GM12878 (cell line): ENCODE data around the gene WDR18. TPM values are rescaled to one million over a fixed set of nuclear protein-coding genes. Genes with fewer than 3 reads are reported as not detected.

Experiments
- ATAC-seq: fragments of 200-7000 bp; cut with Tn5 transposase; 3 replicates; pipeline ENCODE4 v1.9.1; 2020; ENCODE audit warnings: mild to moderate bottlenecking, moderate library complexity
- BruUV-seq: library from RNA; stranded (reverse); fragments of 400-500 nt; replicated peaks from 2 replicates; lab custom pipeline; 2021; lab: Mats Ljungman, UMichigan
- CTCF ChIA-PET: fragments of 300-600 bp; sonication (Branson Sonifier 250); formaldehyde crosslinking; extraction: SDS; loops from one replicate; lab custom pipeline; 2021; ENCODE audit warnings: inconsistent platforms; lab: Yijun Ruan, JAX
- POLR2A ChIA-PET: fragments of 350-600 bp; formaldehyde crosslinking; extraction: SDS; loops from one replicate; lab custom pipeline; 2021; ENCODE audit warnings: inconsistent platforms; lab: Charles Lee
- RAD21 ChIA-PET: fragments of 300-600 bp; sonication (Branson Sonifier 250); formaldehyde crosslinking; loops from one replicate; lab custom pipeline; 2023; ENCODE audit warnings: antibody characterized with exemption; ENCODE audit not compliant: unreplicated experiment; lab: Charles Lee
- SMC1A ChIA-PET: fragments of 300-600 bp; sonication (Branson Sonifier 250); formaldehyde crosslinking; loops from one replicate; lab custom pipeline; 2023; ENCODE audit not compliant: unreplicated experiment, uncharacterized antibody; lab: Charles Lee
- DNase-seq: peaks from one replicate; pipeline ENCODE4 v3.0.0-alpha.2; 2011; ENCODE audit warnings: low read depth, low spot score
- FAIRE-seq: peaks from 3 replicates; lab custom pipeline; 2011; peaks lifted over from hg19 to GRCh38; lab: Jason Lieb, UNC
- H2AFZ ChIP-seq: 2 replicates; pipeline ENCODE4 v1.6.0; 2011; ENCODE audit warnings: low read depth, low read length, control low read depth; ENCODE audit not compliant: control insufficient read depth
- H3K27ac ChIP-seq: 2 replicates; pipeline ENCODE4 v1.5.1; 2011; ENCODE audit warnings: control low read depth; ENCODE audit not compliant: control insufficient read depth, insufficient read depth
- H3K27me3 ChIP-seq, 2 experiments: replicated peaks in 1 of 2; 2 replicates each; pipeline versions ENCODE4 v1.6.0 to v1.6.1; 2011; ENCODE audit warnings: low read length in 1 of 2; ENCODE audit not compliant: control insufficient read depth in 2 of 2, insufficient read depth in 2 of 2
- H3K36me3 ChIP-seq, 2 experiments: 2 replicates each; pipeline ENCODE4 v1.5.1; 2011; ENCODE audit warnings: low read length in 1 of 2; ENCODE audit not compliant: control insufficient read depth in 2 of 2, insufficient read depth in 2 of 2
- H3K4me1 ChIP-seq: 2 replicates; pipeline ENCODE4 v1.6.1; 2011; ENCODE audit warnings: mild to moderate bottlenecking, low read length, moderate library complexity, mixed read lengths; ENCODE audit not compliant: control insufficient read depth, insufficient read depth
- H3K4me2 ChIP-seq: 2 replicates; pipeline ENCODE4 v1.6.0; 2011; ENCODE audit warnings: control low read depth; ENCODE audit not compliant: control insufficient read depth, insufficient read depth
- H3K4me3 ChIP-seq: fragments of 200-600 bp; sonication (generic); 2 replicates; pipeline ENCODE4 v1.5.1; 2016
- H3K79me2 ChIP-seq: 2 replicates; pipeline ENCODE4 v1.6.0; 2011; ENCODE audit warnings: low read length; ENCODE audit not compliant: control insufficient read depth, insufficient read depth
- H3K9ac ChIP-seq: 2 replicates; pipeline ENCODE4 v1.8.0; 2011; ENCODE audit warnings: low read length, control low read depth, mixed read lengths; ENCODE audit not compliant: control insufficient read depth, insufficient read depth
- H3K9me3 ChIP-seq: replicated peaks from 3 replicates; pipeline ENCODE4 v1.5.1; 2011; ENCODE audit warnings: mild to moderate bottlenecking, low read length; ENCODE audit not compliant: control insufficient read depth, insufficient read depth
- H4K20me1 ChIP-seq: 2 replicates; pipeline ENCODE4 v1.6.0; 2011; ENCODE audit not compliant: control insufficient read depth, insufficient read depth
- ATF7 ChIP-seq: fragments of 450-650 bp; IDR thresholded peaks from 2 replicates; pipeline ENCODE4 v1.6.1; 2016; ENCODE audit warnings: low read depth, mild to moderate bottlenecking
- BHLHE40 ChIP-seq, 2 experiments: fragments of 450-650 bp in 1 of 2; IDR thresholded peaks; 2 replicates each; pipeline ENCODE4 v1.6.1; 2011 to 2017; ENCODE audit warnings: low read depth in 2 of 2, borderline replicate concordance in 1 of 2, improper control_type of control experiment in 1 of 2, low read length in 1 of 2, mild to moderate bottlenecking in 1 of 2
- BMI1 ChIP-seq: fragments of 450-650 bp; IDR thresholded peaks from 2 replicates; pipeline ENCODE4 v1.6.1; 2016; ENCODE audit warnings: mild to moderate bottlenecking, moderate library complexity, borderline replicate concordance
- FOS ChIP-seq: IDR thresholded peaks from 3 replicates; pipeline ENCODE4 v1.6.1; 2011; ENCODE audit warnings: borderline replicate concordance; ENCODE audit not compliant: insufficient read length; ENCODE audit errors: extremely low read depth
- KLF5 ChIP-seq: fragments of 450-650 bp; IDR thresholded peaks from 2 replicates; pipeline ENCODE4 v1.6.1; 2014; ENCODE audit warnings: mild to moderate bottlenecking; ENCODE audit not compliant: partially characterized antibody
- MTA3 ChIP-seq: IDR thresholded peaks from 2 replicates; pipeline ENCODE4 v1.6.1; 2012; ENCODE audit warnings: low read length, inconsistent platforms, borderline replicate concordance
- NFYB ChIP-seq: IDR thresholded peaks from 2 replicates; pipeline ENCODE4 v1.6.1; 2011; ENCODE audit warnings: low read depth, mild to moderate bottlenecking, low read length, improper control_type of control experiment, moderate library complexity; ENCODE audit not compliant: insufficient read depth
- PAX5 ChIP-seq: IDR thresholded peaks from 2 replicates; pipeline ENCODE4 v1.6.1; 2011; ENCODE audit warnings: low read depth, low read length, borderline replicate concordance
- SIN3A ChIP-seq: IDR thresholded peaks from 2 replicates; pipeline ENCODE4 v1.6.1; 2012; ENCODE audit warnings: low read depth, low read length, improper control_type of control experiment
- SMC3 ChIP-seq: IDR thresholded peaks from 2 replicates; pipeline ENCODE4 v1.6.1; 2011; ENCODE audit warnings: low read length, improper control_type of control experiment, borderline replicate concordance
- SREBF1 ChIP-seq: IDR thresholded peaks from 2 replicates; pipeline ENCODE4 v1.6.1; 2012; ENCODE audit warnings: mild to moderate bottlenecking, low read length
- YBX1 ChIP-seq: fragments of 450-650 bp; IDR thresholded peaks from 2 replicates; pipeline ENCODE4 v1.6.1; 2016; ENCODE audit warnings: antibody characterized with exemption
- ZNF24 ChIP-seq: fragments of 450-650 bp; IDR thresholded peaks from 2 replicates; pipeline ENCODE4 v1.6.1; 2017; ENCODE audit warnings: antibody characterized with exemption, mild to moderate bottlenecking
- WGBS: methylation state at CpG from one replicate; pipeline ENCODE4 v1.1.6; 2016; ENCODE audit warnings: low lambda C conversion rate; ENCODE audit not compliant: insufficient replicate concordance, insufficient coverage; ENCODE audit errors: missing lambda C conversion rate; 5-methylcytosine and 5-hydroxymethylcytosine counted together
- in situ Hi-C: fragments of 300-500 bp; cut with MboI; formaldehyde crosslinking; loops from 9 replicates; pipeline ENCODE4 v1.14.3; 2018; ENCODE audit warnings: mixed read lengths
- intact Hi-C: fragments of 100-400 bp; cut with micrococcal nuclease; formaldehyde crosslinking; loops from one replicate; pipeline ENCODE4 v1.14.2; 2022; ENCODE audit not compliant: unreplicated experiment
- polyA plus RNA-seq, 11 experiments: library from polyadenylated mRNA; depleted of rRNA in 4 of 11; unstranded in 6 of 11; stranded (reverse) in 5 of 11; fragments of >200 nt; fragmentation: Nextera tagmentation in 4 of 11; fragmentation: Illumina TruSeq in 1 of 11; extraction: Ambion mirVana in 4 of 11; extraction: Trizol in 1 of 11; gene quantifications; 1 replicate in 1 of 11; 2 replicates in 10 of 11; pipeline versions ENCODE4 v1.2.1 to v1.2.3, GENCODE V29; 2011 to 2016; ENCODE audit warnings: inconsistent platforms in 2 of 11, missing spikeins in 2 of 11, low read depth in 1 of 11
- total RNA-seq, 4 experiments: library from RNA; depleted of rRNA in 3 of 4; stranded (reverse); fragments of >200 nt in 3 of 4; fragmentation: Illumina TruSeq in 1 of 4; extraction: Trizol in 1 of 4; gene quantifications; 2 replicates each; pipeline versions ENCODE4 v1.2.1 to v1.2.3, GENCODE V29; 2013 to 2021
- TF ChIP-seq, protein P1 (sequence below): fragments of 450-650 bp; IDR thresholded peaks from 2 replicates; pipeline ENCODE4 v1.6.1; 2016; ENCODE audit warnings: mild to moderate bottlenecking
- TF ChIP-seq, protein P2 (sequence below): fragments of 150-350 bp; IDR thresholded peaks from 2 replicates; pipeline ENCODE4 v1.6.1; 2016; ENCODE audit warnings: low read depth, low read length
- TF ChIP-seq, protein P3 (sequence below): IDR thresholded peaks from 2 replicates; pipeline ENCODE4 v1.6.1; 2011; ENCODE audit warnings: borderline replicate concordance, low read depth, mild to moderate bottlenecking, moderate library complexity, low read length; ENCODE audit not compliant: insufficient read depth, poor library complexity, severe bottlenecking

Gene WDR18
- total and polyA plus RNA-seq, 10 of the 15 experiments (the other 5 are each of a cell fraction or from before 2014, with no cell fraction given) = 3.0 to 206 (median 62.3) TPM

DNA sequence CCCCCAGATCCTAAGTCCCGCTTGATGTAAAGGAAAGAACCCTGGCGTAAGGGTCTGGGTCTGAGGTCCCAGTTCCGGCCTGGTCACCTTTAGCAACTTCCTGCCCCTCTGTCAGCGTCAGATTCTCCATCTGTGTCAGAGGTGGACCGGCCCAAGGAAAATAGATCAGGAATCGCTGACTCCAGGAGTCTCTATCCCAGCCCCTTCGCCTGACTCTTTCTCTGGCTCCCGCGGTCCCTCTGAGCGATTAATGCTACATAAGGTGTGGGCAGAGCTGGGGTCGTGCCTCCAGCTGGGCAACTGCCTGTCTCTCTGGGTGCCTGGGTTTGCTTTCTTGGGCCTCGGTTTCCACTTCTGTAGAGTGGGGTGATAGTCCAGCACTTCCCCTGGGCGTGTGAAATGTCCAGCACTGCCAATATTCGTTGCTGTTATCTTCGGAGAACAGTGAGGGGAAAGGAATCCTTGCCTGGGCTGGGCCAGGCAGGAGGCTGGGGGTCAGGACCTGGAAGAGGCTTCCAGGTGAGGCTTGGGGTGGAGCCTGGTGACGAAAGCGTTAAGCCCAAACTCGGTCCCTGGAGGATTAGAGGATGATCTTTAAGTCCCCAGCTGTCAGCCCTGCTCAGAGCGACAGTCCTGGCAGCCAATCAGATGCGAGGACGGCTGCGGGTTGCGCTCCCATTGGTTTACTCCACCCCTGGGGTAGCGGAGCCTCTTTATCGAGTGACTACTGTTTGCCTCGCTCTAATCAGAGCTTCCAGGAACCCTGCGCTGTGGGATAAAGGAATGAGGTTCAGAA, 56.5 kb downstream of the WDR18 start:
- SMC1A ChIA-PET = interaction anchor here (0.9 to 5.9 kb wide), 4 partner anchors 12 to 93 kb away, joined by 3 to 22 read pairs (median 6); partner anchors contain the start of gene CNN2
- BruUV-seq = no TSS peak
- POLR2A ChIA-PET = interaction anchor here (0.8 to 6.3 kb wide), 9 partner anchors 8 to 146 kb away, joined by 3 to 83 read pairs (median 6); partner anchors contain the start of genes ARHGAP45, CNN2 and RNU6-2
- CTCF ChIA-PET = interaction anchor here (0.8 to 2.3 kb wide), 8 partner anchors 17 to 204 kb away, joined by 3 to 10 read pairs (median 3); no protein-coding TSS in a partner anchor
- FAIRE-seq (peak; percentile 99), DNase-seq (peak; percentile 84), ATAC-seq (peak; percentile 75)
- RAD21 ChIA-PET = interaction anchor here (0.8 to 4.5 kb wide), 9 partner anchors 12 to 73 kb away, joined by 3 to 39 read pairs (median 4); partner anchors contain the start of genes ARHGAP45 and CNN2
- Histone ChIP-seq H3K27ac (peak overlapping the region; percentile 36), H3K79me2 (peaks cover 3% of the 10 kb centered on the region; the same call in 1 of the 2 replicates), H3K4me2 (peak overlapping the region; percentile 73), H3K4me1 (peaks cover 38% of the 10 kb centered on the region), H3K9ac (peak overlapping the region; percentile 81), H3K9me3 (no peaks in the 10 kb centered on the region; the same call in 2 of the 3 replicates), H4K20me1 (no peaks in the 10 kb centered on the region), H3K36me3 (peaks cover 7 to 8% of the 10 kb centered on the region in 2 experiments; a peak in 3 of 4 replicates), H3K27me3 (no peaks in the 10 kb centered on the region), H2AFZ (peak overlapping the region; percentile 71), H3K4me3 (peak overlapping the region; percentile 79)
- WGBS = under 1% methylated on average over 27 of the region's 27 CpGs
- in situ Hi-C loops = no loop called here
- intact Hi-C loops = loop anchor here (2.0 kb wide), 1 partner anchor 22 kb away; no protein-coding TSS in a partner anchor
- TF ChIP-seq, protein P1, sequence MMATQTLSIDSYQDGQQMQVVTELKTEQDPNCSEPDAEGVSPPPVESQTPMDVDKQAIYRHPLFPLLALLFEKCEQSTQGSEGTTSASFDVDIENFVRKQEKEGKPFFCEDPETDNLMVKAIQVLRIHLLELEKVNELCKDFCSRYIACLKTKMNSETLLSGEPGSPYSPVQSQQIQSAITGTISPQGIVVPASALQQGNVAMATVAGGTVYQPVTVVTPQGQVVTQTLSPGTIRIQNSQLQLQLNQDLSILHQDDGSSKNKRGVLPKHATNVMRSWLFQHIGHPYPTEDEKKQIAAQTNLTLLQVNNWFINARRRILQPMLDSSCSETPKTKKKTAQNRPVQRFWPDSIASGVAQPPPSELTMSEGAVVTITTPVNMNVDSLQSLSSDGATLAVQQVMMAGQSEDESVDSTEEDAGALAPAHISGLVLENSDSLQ = peak; percentile 100
- no peak for TF ChIP-seq BMI1
- TF ChIP-seq ZNF24 = no peak
- TF ChIP-seq SIN3A = 0 out of 2 replicates have a peak, but pooled peaks have one; percentile 44
- peak; percentile 100 for TF ChIP-seq NFYB
- TF ChIP-seq, protein P2, sequence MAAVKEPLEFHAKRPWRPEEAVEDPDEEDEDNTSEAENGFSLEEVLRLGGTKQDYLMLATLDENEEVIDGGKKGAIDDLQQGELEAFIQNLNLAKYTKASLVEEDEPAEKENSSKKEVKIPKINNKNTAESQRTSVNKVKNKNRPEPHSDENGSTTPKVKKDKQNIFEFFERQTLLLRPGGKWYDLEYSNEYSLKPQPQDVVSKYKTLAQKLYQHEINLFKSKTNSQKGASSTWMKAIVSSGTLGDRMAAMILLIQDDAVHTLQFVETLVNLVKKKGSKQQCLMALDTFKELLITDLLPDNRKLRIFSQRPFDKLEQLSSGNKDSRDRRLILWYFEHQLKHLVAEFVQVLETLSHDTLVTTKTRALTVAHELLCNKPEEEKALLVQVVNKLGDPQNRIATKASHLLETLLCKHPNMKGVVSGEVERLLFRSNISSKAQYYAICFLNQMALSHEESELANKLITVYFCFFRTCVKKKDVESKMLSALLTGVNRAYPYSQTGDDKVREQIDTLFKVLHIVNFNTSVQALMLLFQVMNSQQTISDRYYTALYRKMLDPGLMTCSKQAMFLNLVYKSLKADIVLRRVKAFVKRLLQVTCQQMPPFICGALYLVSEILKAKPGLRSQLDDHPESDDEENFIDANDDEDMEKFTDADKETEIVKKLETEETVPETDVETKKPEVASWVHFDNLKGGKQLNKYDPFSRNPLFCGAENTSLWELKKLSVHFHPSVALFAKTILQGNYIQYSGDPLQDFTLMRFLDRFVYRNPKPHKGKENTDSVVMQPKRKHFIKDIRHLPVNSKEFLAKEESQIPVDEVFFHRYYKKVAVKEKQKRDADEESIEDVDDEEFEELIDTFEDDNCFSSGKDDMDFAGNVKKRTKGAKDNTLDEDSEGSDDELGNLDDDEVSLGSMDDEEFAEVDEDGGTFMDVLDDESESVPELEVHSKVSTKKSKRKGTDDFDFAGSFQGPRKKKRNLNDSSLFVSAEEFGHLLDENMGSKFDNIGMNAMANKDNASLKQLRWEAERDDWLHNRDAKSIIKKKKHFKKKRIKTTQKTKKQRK = 0 out of 2 replicates have a peak, but pooled peaks have one; percentile 28
- TF ChIP-seq SMC3 = no peak
- peak; percentile 98 for TF ChIP-seq FOS
- TF ChIP-seq BHLHE40 (IDR thresholded peaks at IDR 0.05; ENCODE audit: borderline replicate concordance in 1 of 2, low read depth in 2 of 2, low read length in 1 of 2) = 0 out of 4 replicates have a peak, but pooled peaks of 1 of the 2 experiments have one; percentile 13
- no peak for TF ChIP-seq SREBF1
- TF ChIP-seq PAX5 = no peak
- TF ChIP-seq MTA3 = no peak
- TF ChIP-seq, protein P3, sequence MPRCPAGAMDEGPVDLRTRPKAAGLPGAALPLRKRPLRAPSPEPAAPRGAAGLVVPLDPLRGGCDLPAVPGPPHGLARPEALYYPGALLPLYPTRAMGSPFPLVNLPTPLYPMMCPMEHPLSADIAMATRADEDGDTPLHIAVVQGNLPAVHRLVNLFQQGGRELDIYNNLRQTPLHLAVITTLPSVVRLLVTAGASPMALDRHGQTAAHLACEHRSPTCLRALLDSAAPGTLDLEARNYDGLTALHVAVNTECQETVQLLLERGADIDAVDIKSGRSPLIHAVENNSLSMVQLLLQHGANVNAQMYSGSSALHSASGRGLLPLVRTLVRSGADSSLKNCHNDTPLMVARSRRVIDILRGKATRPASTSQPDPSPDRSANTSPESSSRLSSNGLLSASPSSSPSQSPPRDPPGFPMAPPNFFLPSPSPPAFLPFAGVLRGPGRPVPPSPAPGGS = no peak
- peak; percentile 48; the same call in 1 of the 2 replicates for TF ChIP-seq ATF7
- no peak for TF ChIP-seq KLF5
- TF ChIP-seq YBX1 = no peak
